Measurements from ENCODE around the gene KLHL21. TPM values are rescaled to one million over a fixed set of nuclear protein-coding genes. Genes with fewer than 3 reads are reported as not detected.
A peak's percentile ranks its signal among the peaks of the same experiment; 100 is the strongest.
"Not testable (repeated sequence)": the region's sequence is repeated elsewhere in the genome, so short reads cannot be mapped to it uniquely, and the experiment has no call there.

The KLHL21 gene
- total RNA-seq, 1 experiment from 2014 or later = 32.0 TPM

GRCh38 chr1:6580593-6581409 lies 21.9 kb downstream of the KLHL21 start:
- Histone ChIP-seq H3K36me3 (no peaks in the 10 kb centered on the region), H3K4me3 (peak overlapping the region; percentile 86), H3K9me3 (no peaks in the 10 kb centered on the region), H3K27me3 (no peaks in the 10 kb centered on the region)
- DNase-seq = no peak

GRCh38 chr1:6580119-6580592 lies 22.5 kb downstream of the KLHL21 start:
- no peak for DNase-seq
- peak overlapping the region; percentile 86 for H3K4me3 ChIP-seq

GRCh38 chr1:6579374-6580118 lies 23.1 kb downstream of the KLHL21 start, which contains the start of gene ZBTB48:
Gene ZBTB48 (plus strand): TSS chr1:6579994. CDS start chr1:6580610, 616 bp downstream.
- Histone ChIP-seq H3K36me3 (no peaks in the 10 kb centered on the region), H3K9me3 (no peaks in the 10 kb centered on the region), H3K27me3 (no peaks in the 10 kb centered on the region), H3K4me3 (peak within 1 kb of the TSS; percentile 86)
- peak; percentile 99 for DNase-seq

More at GRCh38 chr1:6580119-6580592, 22.5 kb downstream of the KLHL21 start:
- H3K27me3 ChIP-seq = no peaks in the 10 kb centered on the region
- H3K36me3 ChIP-seq = no peaks in the 10 kb centered on the region
- no peaks in the 10 kb centered on the region for H3K9me3 ChIP-seq

- no peaks in the 10 kb centered on the region for H3K9me3 ChIP-seq
- H3K4me3 ChIP-seq = no peak overlapping the region; the same call in 1 of the 2 replicates
- no peaks in the 10 kb centered on the region for H3K27me3 ChIP-seq
- H3K36me3 ChIP-seq = no peaks in the 10 kb centered on the region
- DNase-seq = no peak
These were observed 23.9 kb downstream of the KLHL21 start for GRCh38 chr1:6578624-6579373.

GRCh38 chr1:6577831-6578525 lies 24.7 kb downstream of the KLHL21 start:
- Histone ChIP-seq H3K9me3 (no peaks in the 10 kb centered on the region), H3K36me3 (no peaks in the 10 kb centered on the region), H3K27me3 (no peaks in the 10 kb centered on the region), H3K4me3 (no peak overlapping the region)
- DNase-seq = no peak

- Histone ChIP-seq H3K4me3 (no peak overlapping the region), H3K27me3 (no peaks in the 10 kb centered on the region), H3K9me3 (no peaks in the 10 kb centered on the region), H3K36me3 (no peaks in the 10 kb centered on the region)
- no peak for DNase-seq
These were observed 27.9 kb downstream of the KLHL21 start for GRCh38 chr1:6574818-6575217.

GRCh38 chr1:6574025-6574620 lies 28.5 kb downstream of the KLHL21 start:
- H3K36me3 ChIP-seq = no peaks in the 10 kb centered on the region
- no peak for DNase-seq
- H3K9me3 ChIP-seq = no peaks in the 10 kb centered on the region
- no peak overlapping the region for H3K4me3 ChIP-seq
- no peaks in the 10 kb centered on the region for H3K27me3 ChIP-seq

GRCh38 chr1:6572653-6573383 lies 29.9 kb downstream of the KLHL21 start:
- DNase-seq = no peak
- H3K27me3 ChIP-seq = no peaks in the 10 kb centered on the region

GRCh38 chr1:6570987-6571386 lies 31.7 kb downstream of the KLHL21 start:
- no peak for DNase-seq
- Histone ChIP-seq H3K4me3 (no peak overlapping the region), H3K36me3 (no peaks in the 10 kb centered on the region), H3K27me3 (no peaks in the 10 kb centered on the region), H3K9me3 (no peaks in the 10 kb centered on the region)

More at GRCh38 chr1:6572653-6573383, 29.9 kb downstream of the KLHL21 start:
- no peaks in the 10 kb centered on the region for H3K36me3 ChIP-seq
- H3K4me3 ChIP-seq = no peak overlapping the region
- H3K9me3 ChIP-seq = no peaks in the 10 kb centered on the region

GRCh38 chr1:6570100-6570499 lies 32.6 kb downstream of the KLHL21 start:
- DNase-seq = no peak
- H3K36me3 ChIP-seq = no peaks in the 10 kb centered on the region
- H3K9me3 ChIP-seq = no peaks in the 10 kb centered on the region
- no peak overlapping the region for H3K4me3 ChIP-seq
- no peaks in the 10 kb centered on the region for H3K27me3 ChIP-seq

- DNase-seq = no peak
- no peak overlapping the region for H3K4me3 ChIP-seq
- no peaks in the 10 kb centered on the region for H3K27me3 ChIP-seq
- H3K36me3 ChIP-seq = no peaks in the 10 kb centered on the region
- H3K9me3 ChIP-seq = no peaks in the 10 kb centered on the region
These were observed 33.6 kb downstream of the KLHL21 start for GRCh38 chr1:6569033-6569432.

GRCh38 chr1:6560267-6560666 lies 42.4 kb downstream of the KLHL21 start:
- Histone ChIP-seq H3K9me3 (no peaks in the 10 kb centered on the region), H3K36me3 (no peaks in the 10 kb centered on the region), H3K27me3 (no peaks in the 10 kb centered on the region), H3K4me3 (no peak overlapping the region)
- no peak for DNase-seq

- H3K27me3 ChIP-seq, H3K9me3 ChIP-seq, H3K36me3 ChIP-seq, H3K4me3 ChIP-seq: not testable (repeated sequence)
- DNase-seq = peak; percentile 33
These were observed 43.5 kb downstream of the KLHL21 start for GRCh38 chr1:6559161-6559560.

GRCh38 chr1:6557597-6557996 lies 45.1 kb downstream of the KLHL21 start:
- no peak for DNase-seq
- Histone ChIP-seq H3K27me3 (no peaks in the 10 kb centered on the region), H3K36me3 (0 out of 2 replicates have a peak, but pooled peaks cover 2% of the 10 kb centered on the region), H3K4me3 (no peak overlapping the region), H3K9me3 (no peaks in the 10 kb centered on the region)
